ENCODE measurements around the gene IGF1R. TPM values are rescaled to one million over a fixed set of nuclear protein-coding genes. Genes with fewer than 3 reads are reported as not detected.

The IGF1R gene
- total RNA-seq, 1 experiment from 2014 or later: 71.3 TPM

DNA sequence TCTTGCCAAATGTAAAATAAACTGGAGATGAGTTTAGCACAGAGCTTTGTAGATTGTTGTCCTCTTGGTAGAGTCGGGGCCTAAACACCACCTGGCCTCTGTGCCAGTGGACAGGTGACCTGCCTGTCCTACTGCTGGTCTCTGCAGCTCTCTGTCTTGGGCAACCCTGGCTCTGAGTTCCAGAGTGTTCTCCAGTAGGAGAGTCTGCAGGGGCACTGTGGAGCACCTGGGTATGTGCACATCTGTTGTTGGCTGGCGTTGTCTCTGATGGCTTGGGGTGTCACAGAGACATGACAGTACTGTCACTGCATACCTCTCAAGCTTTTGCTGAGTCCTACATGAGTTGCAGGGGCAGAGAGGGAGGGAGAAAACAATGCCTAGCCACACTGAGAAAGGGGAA, 112.6 kb downstream of the IGF1R start:
- H3K36me3 ChIP-seq (ENCODE audit: low read depth): no peaks in the 10 kb centered on the region
- H3K79me2 ChIP-seq (ENCODE audit: low read depth): peaks cover 87% of the 10 kb centered on the region
- H3K4me2 ChIP-seq: no peak overlapping the region
- BruUV-seq (replicated peaks): no TSS peak
- no peaks in the 10 kb centered on the region for H3F3A ChIP-seq (ENCODE audit: insufficient read depth, low read depth)
- no peak for DNase-seq
- H3K27me3 ChIP-seq (ENCODE audit: insufficient read depth, low read depth): no peaks in the 10 kb centered on the region
- H4K20me1 ChIP-seq (ENCODE audit: insufficient read depth): peaks cover 11% of the 10 kb centered on the region
- intact Hi-C loops (cut with micrococcal nuclease; ENCODE audit: unreplicated experiment): no loop called here
- POLR2A ChIA-PET (ENCODE audit: unreplicated experiment): no interaction called here
- H3K27ac ChIP-seq: no peak overlapping the region
- H3K4me3 ChIP-seq: no peak overlapping the region
- H3K9me3 ChIP-seq (ENCODE audit: insufficient read depth, low read depth): no peaks in the 10 kb centered on the region
- CTCF ChIA-PET: no interaction called here
- H3K4me1 ChIP-seq (replicated peaks; ENCODE audit: insufficient read depth): peaks cover 7% of the 10 kb centered on the region; the same call in 1 of the 2 replicates
- no peak overlapping the region for H2AFZ ChIP-seq
- H3K9me2 ChIP-seq (ENCODE audit: insufficient read depth): no peaks in the 10 kb centered on the region
- no peak for TF ChIP-seq EZH2 (IDR thresholded peaks at IDR 0.05; ENCODE audit: low read depth)
- TF ChIP-seq, protein P1, sequence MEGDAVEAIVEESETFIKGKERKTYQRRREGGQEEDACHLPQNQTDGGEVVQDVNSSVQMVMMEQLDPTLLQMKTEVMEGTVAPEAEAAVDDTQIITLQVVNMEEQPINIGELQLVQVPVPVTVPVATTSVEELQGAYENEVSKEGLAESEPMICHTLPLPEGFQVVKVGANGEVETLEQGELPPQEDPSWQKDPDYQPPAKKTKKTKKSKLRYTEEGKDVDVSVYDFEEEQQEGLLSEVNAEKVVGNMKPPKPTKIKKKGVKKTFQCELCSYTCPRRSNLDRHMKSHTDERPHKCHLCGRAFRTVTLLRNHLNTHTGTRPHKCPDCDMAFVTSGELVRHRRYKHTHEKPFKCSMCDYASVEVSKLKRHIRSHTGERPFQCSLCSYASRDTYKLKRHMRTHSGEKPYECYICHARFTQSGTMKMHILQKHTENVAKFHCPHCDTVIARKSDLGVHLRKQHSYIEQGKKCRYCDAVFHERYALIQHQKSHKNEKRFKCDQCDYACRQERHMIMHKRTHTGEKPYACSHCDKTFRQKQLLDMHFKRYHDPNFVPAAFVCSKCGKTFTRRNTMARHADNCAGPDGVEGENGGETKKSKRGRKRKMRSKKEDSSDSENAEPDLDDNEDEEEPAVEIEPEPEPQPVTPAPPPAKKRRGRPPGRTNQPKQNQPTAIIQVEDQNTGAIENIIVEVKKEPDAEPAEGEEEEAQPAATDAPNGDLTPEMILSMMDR (conservative IDR thresholded peaks at IDR 0.05): no peak

DNA sequence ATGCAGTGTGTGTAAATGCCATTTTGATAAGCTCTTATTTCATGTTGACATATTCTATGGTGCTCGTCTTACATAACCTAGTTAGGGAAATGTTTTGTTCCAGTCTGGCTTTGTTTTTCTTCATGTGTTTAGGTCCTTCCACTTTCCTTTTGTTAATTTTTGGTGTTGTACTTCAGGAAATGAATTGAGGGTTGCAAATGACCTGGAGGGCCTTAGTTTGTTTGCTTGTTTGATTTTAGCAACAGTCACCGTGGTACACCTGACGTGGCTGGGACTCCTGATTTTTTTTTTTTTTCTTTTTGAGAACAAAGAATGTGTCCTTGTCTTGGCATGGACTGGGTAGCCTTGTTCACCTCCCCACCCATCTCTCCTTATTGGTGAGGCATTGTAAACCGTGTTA, 114.8 kb downstream of the IGF1R start:
- H3K4me2 ChIP-seq: peak overlapping the region; percentile 55

DNA sequence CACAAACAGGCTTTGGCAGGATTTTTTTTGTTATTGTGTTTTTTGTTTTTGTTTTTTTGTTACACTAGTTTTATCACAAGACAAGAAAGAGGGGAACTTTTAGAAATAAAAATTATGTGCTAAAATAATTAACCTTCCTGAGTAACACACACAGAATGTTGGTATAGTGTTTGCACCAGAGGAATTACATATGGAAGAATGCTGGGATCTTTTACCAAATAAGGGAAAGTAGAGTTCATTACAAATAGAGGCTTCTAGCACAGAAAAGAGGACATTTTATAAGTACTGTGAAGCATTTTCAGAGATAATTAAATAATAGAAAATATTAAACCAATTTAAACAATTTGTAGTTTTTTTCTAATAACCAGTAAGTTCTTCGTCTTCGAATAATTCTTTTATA, 116.0 kb downstream of the IGF1R start:
- no peaks in the 10 kb centered on the region for H3K36me3 ChIP-seq (ENCODE audit: low read depth)
- ChIA-PET POLR2A (ENCODE audit: unreplicated experiment) (no interaction called here), CTCF (no interaction called here)
- peaks cover 7% of the 10 kb centered on the region; the same call in 1 of the 2 replicates for H3K4me1 ChIP-seq (replicated peaks; ENCODE audit: insufficient read depth)
- no peak overlapping the region for H3K27ac ChIP-seq
- no peaks in the 10 kb centered on the region for H3F3A ChIP-seq (ENCODE audit: insufficient read depth, low read depth)
- TF ChIP-seq, protein P1 (conservative IDR thresholded peaks at IDR 0.05): no peak
- TF ChIP-seq EZH2 (IDR thresholded peaks at IDR 0.05; ENCODE audit: low read depth): no peak
- H3K4me2 ChIP-seq: no peak overlapping the region
- BruUV-seq (replicated peaks): no TSS peak
- H2AFZ ChIP-seq: no peak overlapping the region
- intact Hi-C loops (cut with micrococcal nuclease; ENCODE audit: unreplicated experiment): no loop called here
- DNase-seq: no peak
- H3K9me3 ChIP-seq (ENCODE audit: insufficient read depth, low read depth): no peaks in the 10 kb centered on the region
- H3K27me3 ChIP-seq (ENCODE audit: insufficient read depth, low read depth): no peaks in the 10 kb centered on the region
- H3K9me2 ChIP-seq (ENCODE audit: insufficient read depth): no peaks in the 10 kb centered on the region
- H3K4me3 ChIP-seq: no peak overlapping the region
- peaks cover 81% of the 10 kb centered on the region for H3K79me2 ChIP-seq (ENCODE audit: low read depth)
- peaks cover 6% of the 10 kb centered on the region for H4K20me1 ChIP-seq (ENCODE audit: insufficient read depth)

More for the DNA sequence above, 114.8 kb downstream of the IGF1R start:
- Histone ChIP-seq H3K9me3 (ENCODE audit: insufficient read depth, low read depth) (no peaks in the 10 kb centered on the region), H3K79me2 (ENCODE audit: low read depth) (peaks cover 86% of the 10 kb centered on the region), H3K27me3 (ENCODE audit: insufficient read depth, low read depth) (no peaks in the 10 kb centered on the region), H2AFZ (no peak overlapping the region), H4K20me1 (ENCODE audit: insufficient read depth) (peaks cover 7% of the 10 kb centered on the region), H3K4me1 (replicated peaks; ENCODE audit: insufficient read depth) (peaks cover 7% of the 10 kb centered on the region; the same call in 1 of the 2 replicates), H3K9me2 (ENCODE audit: insufficient read depth) (no peaks in the 10 kb centered on the region), H3K36me3 (ENCODE audit: low read depth) (no peaks in the 10 kb centered on the region), H3K27ac (peak overlapping the region; percentile 56), H3K4me3 (no peak overlapping the region), H3F3A (ENCODE audit: insufficient read depth, low read depth) (no peaks in the 10 kb centered on the region)
- DNase-seq: peak; percentile 29 to 80
- TF ChIP-seq, protein P1 (conservative IDR thresholded peaks at IDR 0.05): no peak
- no peak for TF ChIP-seq EZH2 (IDR thresholded peaks at IDR 0.05; ENCODE audit: low read depth)
- no TSS peak for BruUV-seq (replicated peaks)
- ChIA-PET POLR2A (ENCODE audit: unreplicated experiment) (no interaction called here), CTCF (interaction anchor here (0.7 kb wide), 1 partner anchor 200 kb away, joined by 4 read pairs; no protein-coding TSS in a partner anchor)
- intact Hi-C loops (cut with micrococcal nuclease; ENCODE audit: unreplicated experiment): no loop called here
